Measurements from ENCODE around the gene SRD5A2.

DNA sequence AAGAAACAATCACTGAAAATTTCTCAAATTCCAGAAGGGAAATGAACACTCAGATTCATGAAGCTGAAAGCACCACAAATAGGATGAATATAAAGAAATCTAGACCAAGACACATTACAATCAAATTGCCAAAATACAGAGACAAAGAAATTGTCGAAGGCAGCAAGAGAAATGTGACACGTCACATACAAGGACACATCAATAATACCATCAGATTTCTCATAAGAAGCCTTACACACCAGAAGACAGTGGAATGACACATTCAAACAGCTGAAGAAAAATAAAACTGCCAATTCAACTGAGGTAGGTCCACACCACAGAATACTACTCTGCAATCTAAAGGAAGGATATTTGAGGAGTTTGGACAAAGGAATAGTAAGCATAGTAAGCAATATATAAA is 27.4 kb downstream of the SRD5A2 start:
- TF ChIP-seq CTCF (IDR thresholded peaks at IDR 0.05) = no peak
- no peak for TF ChIP-seq POLR2A (IDR thresholded peaks at IDR 0.05)

All from adrenal gland (tissue), 5 donors.